HepG2 (cell line): ENCODE measurements around the gene KHNYN. TPM values are rescaled to one million over a fixed set of nuclear protein-coding genes. Genes with fewer than 3 reads are reported as not detected.

Experiments
- AFF4 ChIP-seq: sonication (generic); formaldehyde crosslinking; IDR thresholded peaks from 2 replicates; pipeline ENCODE4 v1.4.0; 2020; ENCODE audit warnings: missing genetic modification reagents
- CCAR2 ChIP-seq: fragments of 200-400 bp; formaldehyde crosslinking; optimal IDR thresholded peaks from 2 replicates; pipeline ENCODE3; 2018; ENCODE audit warnings: low read depth, mild to moderate bottlenecking, low read length, moderate library complexity
- CREBL2 ChIP-seq: sonication (generic); formaldehyde crosslinking; IDR thresholded peaks from 2 replicates; pipeline ENCODE4 v1.8.1; 2023; ENCODE audit warnings: missing genetic modification reagents, mild to moderate bottlenecking, borderline replicate concordance
- CREM ChIP-seq, 2 experiments: sonication (generic) in 1 of 2; formaldehyde crosslinking in 1 of 2; IDR thresholded peaks; 2 replicates each; pipeline versions ENCODE4 v1.4.0 to v1.6.1; 2016 to 2020; ENCODE audit warnings: antibody characterized with exemption in 1 of 2, mild to moderate bottlenecking in 1 of 2, missing genetic modification reagents in 1 of 2
- FOXM1 ChIP-seq: sonication (generic); formaldehyde crosslinking; IDR thresholded peaks from 2 replicates; pipeline ENCODE4 v1.5.0; 2020; ENCODE audit warnings: missing genetic modification reagents
- HCFC1 ChIP-seq: fragments of 150-350 bp; IDR thresholded peaks from 2 replicates; pipeline ENCODE4 v1.6.1; 2014; ENCODE audit warnings: low read depth, low read length
- JUNB ChIP-seq: sonication (generic); formaldehyde crosslinking; IDR thresholded peaks from 2 replicates; pipeline ENCODE4 v1.8.0; 2022; ENCODE audit warnings: missing genetic modification reagents, mild to moderate bottlenecking, borderline replicate concordance
- KLF12 ChIP-seq: sonication (generic); formaldehyde crosslinking; IDR thresholded peaks from 2 replicates; pipeline ENCODE4 v1.4.0; 2020; ENCODE audit warnings: missing genetic modification reagents, borderline replicate concordance
- MATR3 ChIP-seq: sonication (generic); formaldehyde crosslinking; IDR thresholded peaks from 2 replicates; pipeline ENCODE4 v1.4.0; 2020; ENCODE audit warnings: missing genetic modification reagents
- MBD4 ChIP-seq: IDR thresholded peaks from 2 replicates; pipeline ENCODE4 v1.6.1; 2012; ENCODE audit warnings: low read length, inconsistent platforms, borderline replicate concordance
- MTA3 ChIP-seq: sonication (generic); formaldehyde crosslinking; IDR thresholded peaks from 2 replicates; pipeline ENCODE4 v1.4.0; 2020; ENCODE audit warnings: missing genetic modification reagents
- MTF1 ChIP-seq: sonication (generic); formaldehyde crosslinking; IDR thresholded peaks from 2 replicates; pipeline ENCODE4 v1.5.0; 2020; ENCODE audit warnings: missing genetic modification reagents
- NR0B2 ChIP-seq: sonication (generic); formaldehyde crosslinking; IDR thresholded peaks from 2 replicates; pipeline ENCODE4 v1.4.0; 2020; ENCODE audit warnings: mild to moderate bottlenecking, missing genetic modification reagents
- NR2F6 ChIP-seq, 2 experiments: IDR thresholded peaks; 2 replicates each; pipeline ENCODE4 v1.6.1; 2016; ENCODE audit warnings: antibody characterized with exemption in 1 of 2, mild to moderate bottlenecking in 1 of 2
- REL ChIP-seq: sonication (generic); formaldehyde crosslinking; conservative IDR thresholded peaks from 2 replicates; pipeline ENCODE4 v1.8.0; 2022; ENCODE audit warnings: mild to moderate bottlenecking, missing genetic modification reagents, moderate library complexity
- RORA ChIP-seq: sonication (generic); formaldehyde crosslinking; IDR thresholded peaks from 2 replicates; pipeline ENCODE4 v1.5.0; 2020; ENCODE audit warnings: mild to moderate bottlenecking, missing genetic modification reagents, moderate library complexity
- TRIM22 ChIP-seq: fragments of 450-650 bp; IDR thresholded peaks from 2 replicates; pipeline ENCODE4 v1.6.1; 2017
- ZBTB21 ChIP-seq: sonication (generic); formaldehyde crosslinking; IDR thresholded peaks from 2 replicates; pipeline ENCODE4 v1.4.0; 2020; ENCODE audit warnings: missing genetic modification reagents
- ZBTB44 ChIP-seq: sonication (generic); formaldehyde crosslinking; IDR thresholded peaks from 2 replicates; pipeline ENCODE4 v1.4.0; 2020; ENCODE audit warnings: missing genetic modification reagents
- ZMYM3 ChIP-seq: sonication (generic); formaldehyde crosslinking; IDR thresholded peaks from 2 replicates; pipeline ENCODE4 v1.5.1; 2020; ENCODE audit warnings: mild to moderate bottlenecking, missing genetic modification reagents
- ZNF44 ChIP-seq: sonication (generic); formaldehyde crosslinking; IDR thresholded peaks from 2 replicates; pipeline ENCODE4 v1.5.1; 2020; ENCODE audit warnings: mild to moderate bottlenecking, missing genetic modification reagents
- ZNF660 ChIP-seq: sonication (generic); formaldehyde crosslinking; IDR thresholded peaks from 2 replicates; pipeline ENCODE4 v1.5.1; 2020; ENCODE audit warnings: mild to moderate bottlenecking, low read depth, missing genetic modification reagents, borderline replicate concordance
- ZNF709 ChIP-seq: sonication (generic); formaldehyde crosslinking; IDR thresholded peaks from 2 replicates; pipeline ENCODE4 v1.5.0; 2020; ENCODE audit warnings: mild to moderate bottlenecking, missing genetic modification reagents
- polyA plus RNA-seq, 8 experiments: library from polyadenylated mRNA; depleted of rRNA in 3 of 8; stranded (reverse) in 7 of 8; unstranded in 1 of 8; fragments of >200 nt; fragmentation: Illumina TruSeq in 4 of 8; extraction: Trizol in 4 of 8; gene quantifications; 2 replicates each; pipeline versions ENCODE4 v1.2.1 to v1.2.3, GENCODE V29; 2011 to 2016; ENCODE audit warnings: low read depth in 4 of 8, missing spikeins in 1 of 8, mixed read lengths in 1 of 8; ENCODE audit not compliant: insufficient read depth in 1 of 8
- total RNA-seq, 5 experiments: library from RNA; depleted of rRNA; stranded (reverse); fragments of >200 nt; fragmentation: Illumina TruSeq; extraction: Trizol; gene quantifications; 2 replicates each; pipeline ENCODE4 v1.2.3, GENCODE V29; 2016; ENCODE audit warnings: low read depth in 1 of 5

The KHNYN gene
- total and polyA plus RNA-seq, 2 of the 13 experiments (the other 11 are each of a cell fraction or from before 2014, with no cell fraction given): 52.8 to 75.7 TPM

- TF ChIP-seq ZNF660 (CRISPR knock-in tag) (no peak), MTF1 (CRISPR knock-in tag) (no peak), NR0B2 (CRISPR knock-in tag) (no peak), JUNB (no peak), HCFC1 (0 out of 2 replicates have a peak, but pooled peaks have one; percentile 19), AFF4 (no peak), ZNF44 (peak; percentile 54; the same call in 1 of the 2 replicates), ZBTB44 (peak; percentile 94; the same call in 1 of the 2 replicates), MBD4 (no peak), MTA3 (no peak), ZBTB21 (CRISPR knock-in tag) (no peak), KLF12 (CRISPR knock-in tag) (no peak; the same call in 1 of the 2 replicates), CCAR2 (peak; percentile 91), ZMYM3 (CRISPR knock-in tag) (no peak; the same call in 1 of the 2 replicates), CREBL2 (CRISPR knock-in tag) (no peak), CREM (IDR thresholded peaks at IDR 0.05) (no peak), CREM (CRISPR knock-in tag; IDR thresholded peaks at IDR 0.05) (no peak), TRIM22 (no peak; the same call in 1 of the 2 replicates), ZNF709 (no peak), NR2F6 (IDR thresholded peaks at IDR 0.05) (no peak), NR2F6 (CRISPR knock-in tag; IDR thresholded peaks at IDR 0.05) (peak; percentile 53; the same call in 1 of the 2 replicates), RORA (no peak), REL (CRISPR knock-in tag) (0 out of 2 replicates have a peak, but pooled peaks have one; percentile 11), MATR3 (CRISPR knock-in tag) (peak; percentile 28; the same call in 1 of the 2 replicates), FOXM1 (CRISPR knock-in tag) (no peak)
These were observed 2.0 kb downstream of the KHNYN start (continued) for GRCh38 chr14:24431569-24432258.
